GM21737 (cell line): ENCODE results near the gene NCR3LG1.
A peak's percentile ranks its signal among the peaks of the same experiment; 100 is the strongest.

ENCODE experiments used
- ATAC-seq: cut with Tn5 transposase; IDR thresholded peaks from one replicate; pipeline ENCODE4 v1.9.1; 2021; ENCODE audit warnings: mild to moderate bottlenecking, moderate library complexity; ENCODE audit not compliant: unreplicated experiment

Gene NCR3LG1, protein sequence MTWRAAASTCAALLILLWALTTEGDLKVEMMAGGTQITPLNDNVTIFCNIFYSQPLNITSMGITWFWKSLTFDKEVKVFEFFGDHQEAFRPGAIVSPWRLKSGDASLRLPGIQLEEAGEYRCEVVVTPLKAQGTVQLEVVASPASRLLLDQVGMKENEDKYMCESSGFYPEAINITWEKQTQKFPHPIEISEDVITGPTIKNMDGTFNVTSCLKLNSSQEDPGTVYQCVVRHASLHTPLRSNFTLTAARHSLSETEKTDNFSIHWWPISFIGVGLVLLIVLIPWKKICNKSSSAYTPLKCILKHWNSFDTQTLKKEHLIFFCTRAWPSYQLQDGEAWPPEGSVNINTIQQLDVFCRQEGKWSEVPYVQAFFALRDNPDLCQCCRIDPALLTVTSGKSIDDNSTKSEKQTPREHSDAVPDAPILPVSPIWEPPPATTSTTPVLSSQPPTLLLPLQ

DNA sequence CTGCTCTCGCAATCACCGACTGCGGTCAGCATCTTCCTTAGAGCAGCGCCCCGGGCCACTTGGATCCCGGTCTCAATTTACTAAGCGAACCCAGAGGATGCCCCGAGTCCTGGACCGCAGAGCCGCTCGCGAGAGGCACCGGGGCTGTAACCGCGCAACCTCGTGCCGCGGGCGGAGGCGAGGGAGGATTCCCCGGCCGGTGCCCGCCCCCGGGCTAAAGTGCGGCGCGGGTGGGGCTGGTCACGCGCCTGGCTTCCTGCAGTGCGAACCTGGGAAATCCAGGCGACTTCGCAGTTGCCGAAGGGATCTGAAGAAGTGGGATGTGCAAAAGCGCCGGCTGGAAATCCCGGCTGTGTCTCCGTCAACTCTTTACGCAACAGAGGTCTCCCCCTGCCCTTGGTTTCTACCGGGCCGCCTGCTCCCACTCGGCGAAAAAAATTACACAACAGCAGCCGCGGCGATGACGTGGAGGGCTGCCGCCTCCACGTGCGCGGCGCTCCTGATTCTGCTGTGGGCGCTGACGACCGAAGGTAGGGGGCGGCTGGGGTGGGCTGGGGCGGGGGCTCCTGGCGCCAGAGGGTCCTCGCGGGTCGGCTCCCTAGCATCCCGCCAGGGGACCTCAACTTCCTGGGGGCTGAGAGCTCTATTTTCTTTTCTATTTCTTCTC is at the start of gene NCR3LG1:
TSS of gene NCR3LG1 (plus strand) at position 291 of the 667 bp plus-strand sequence. CDS start at position 461, 170 bp downstream.
- no peak for ATAC-seq

DNA sequence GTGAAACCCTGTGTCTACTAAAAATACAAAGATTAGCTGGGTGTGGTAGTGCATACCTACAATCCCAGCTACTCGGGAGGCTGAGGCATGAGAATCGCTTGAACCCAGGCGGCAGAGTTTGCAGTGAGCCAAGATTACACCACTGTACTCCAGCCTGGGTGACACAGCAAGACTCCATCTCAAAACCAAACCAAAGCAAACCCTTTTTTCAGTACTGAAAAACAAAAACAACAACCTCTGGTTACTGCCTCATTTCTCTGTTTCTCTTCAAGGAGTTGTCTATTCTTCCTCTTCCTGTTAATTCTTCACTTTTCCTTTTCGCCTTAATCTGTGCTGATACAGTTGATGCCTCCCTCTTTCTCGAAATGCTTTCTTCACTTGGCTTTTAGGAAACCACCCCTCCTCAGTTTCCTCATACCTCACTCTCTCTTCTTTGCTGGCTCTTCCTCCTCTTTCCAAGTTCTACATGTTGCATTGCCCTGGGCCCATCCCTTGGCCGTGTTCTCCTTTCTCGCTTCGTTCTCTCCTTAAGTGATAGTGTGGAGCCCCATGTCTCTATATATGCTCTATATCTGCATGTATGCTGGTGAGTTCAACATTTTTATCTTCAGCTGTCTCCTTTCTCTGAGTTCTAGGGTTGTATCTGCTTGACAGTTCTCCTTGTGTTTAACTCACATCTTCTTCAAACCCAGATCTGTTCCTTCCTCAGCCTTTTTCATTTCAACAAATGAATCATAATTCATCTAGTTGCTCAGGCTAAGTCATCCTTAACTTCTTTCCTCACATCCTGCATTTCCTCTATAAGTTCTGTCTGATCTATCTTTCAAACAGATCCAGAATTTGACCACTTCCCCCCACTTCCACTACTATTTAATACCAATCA is 38.0 kb upstream of the NCR3LG1 start:
- no peak for ATAC-seq

DNA sequence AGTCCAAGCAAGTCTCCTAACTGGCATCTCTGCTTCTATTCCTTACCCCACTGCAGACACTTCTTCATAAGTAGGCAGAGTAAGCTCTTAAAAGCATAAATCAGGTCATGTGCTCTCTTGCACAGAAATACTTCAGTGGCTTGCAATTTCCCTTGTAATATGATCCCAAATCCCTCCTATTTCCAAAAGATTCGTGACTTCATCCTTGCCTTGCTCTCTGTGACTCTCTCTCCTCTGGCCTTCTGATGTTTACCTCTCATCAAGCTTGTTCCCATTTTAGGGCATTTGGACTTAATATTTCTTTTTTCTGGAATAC is 37.4 kb upstream of the NCR3LG1 start:
- no peak for ATAC-seq

DNA sequence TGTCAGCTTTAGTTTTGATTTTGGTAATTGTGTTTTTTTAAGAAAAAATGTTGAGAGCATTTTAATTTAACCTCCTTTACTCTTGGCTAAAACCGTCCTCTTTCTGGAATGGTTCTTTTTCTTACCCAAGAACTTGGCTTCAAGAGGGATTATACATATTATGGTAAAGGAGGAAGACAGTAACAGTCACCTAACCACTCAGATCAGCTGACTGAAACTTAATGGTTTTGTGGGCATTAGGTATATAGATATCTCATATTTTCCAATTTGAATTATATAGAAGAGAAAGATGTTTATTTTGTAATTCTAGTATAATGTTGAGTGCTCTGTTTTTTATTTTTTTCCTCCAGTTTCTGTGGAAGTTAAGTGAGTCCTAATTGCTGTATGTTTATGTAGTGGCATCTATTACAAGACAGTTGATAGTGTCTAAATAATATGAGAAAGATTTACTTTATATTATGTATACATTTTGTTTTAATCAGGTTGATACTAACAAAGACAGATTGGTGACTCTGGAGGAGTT is 36.6 kb upstream of the NCR3LG1 start:
- no peak for ATAC-seq

DNA sequence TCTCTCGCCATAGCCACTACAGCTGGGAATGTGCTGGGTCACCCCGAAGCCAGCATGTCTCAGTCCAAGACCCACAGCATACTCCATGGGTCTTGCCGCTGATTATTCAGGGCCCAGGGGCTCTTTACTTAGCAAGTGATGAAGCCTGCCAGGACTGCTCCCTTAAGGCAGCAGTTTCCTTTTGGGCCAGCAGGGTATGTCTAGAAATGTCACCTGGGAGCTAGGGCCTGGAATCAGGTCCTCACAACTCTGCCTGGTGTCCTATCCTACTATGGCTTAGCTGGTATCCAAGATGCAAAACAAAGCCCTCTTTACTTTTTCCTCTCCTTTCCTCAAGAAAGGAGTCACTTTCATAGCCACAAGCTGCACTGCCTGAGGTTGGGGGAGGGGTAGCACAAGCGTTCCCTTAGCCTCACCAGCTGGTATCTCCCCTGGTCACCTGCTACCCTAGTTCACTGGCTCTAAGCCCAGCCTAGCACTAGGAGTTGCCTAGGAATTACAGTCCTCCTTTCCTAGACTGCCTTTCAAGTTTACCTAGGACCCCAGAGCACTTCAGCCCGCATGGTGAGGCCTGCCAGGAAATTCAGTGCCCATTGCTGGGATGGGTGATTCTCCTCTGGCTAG is 22.6 kb upstream of the NCR3LG1 start:
- ATAC-seq: no peak

DNA sequence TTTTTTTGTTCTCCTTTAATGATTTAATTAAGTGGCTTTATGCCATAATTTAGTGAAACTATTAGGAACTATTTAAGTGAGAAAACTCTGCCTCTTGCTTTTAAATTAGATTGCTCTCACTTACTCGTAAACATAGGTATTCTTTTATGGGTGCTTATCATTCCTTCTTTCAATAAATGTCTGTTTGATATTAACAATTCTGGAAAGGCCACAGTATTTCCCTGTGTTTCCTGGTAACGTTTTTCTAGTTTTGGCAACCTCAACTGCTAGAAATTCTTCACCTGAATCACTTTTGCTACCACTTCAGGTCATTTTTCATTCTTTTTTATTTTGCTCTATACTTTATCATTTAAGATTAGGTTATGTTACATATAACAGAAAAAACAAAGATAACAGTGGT is 19.9 kb upstream of the NCR3LG1 start:
- ATAC-seq: no peak

DNA sequence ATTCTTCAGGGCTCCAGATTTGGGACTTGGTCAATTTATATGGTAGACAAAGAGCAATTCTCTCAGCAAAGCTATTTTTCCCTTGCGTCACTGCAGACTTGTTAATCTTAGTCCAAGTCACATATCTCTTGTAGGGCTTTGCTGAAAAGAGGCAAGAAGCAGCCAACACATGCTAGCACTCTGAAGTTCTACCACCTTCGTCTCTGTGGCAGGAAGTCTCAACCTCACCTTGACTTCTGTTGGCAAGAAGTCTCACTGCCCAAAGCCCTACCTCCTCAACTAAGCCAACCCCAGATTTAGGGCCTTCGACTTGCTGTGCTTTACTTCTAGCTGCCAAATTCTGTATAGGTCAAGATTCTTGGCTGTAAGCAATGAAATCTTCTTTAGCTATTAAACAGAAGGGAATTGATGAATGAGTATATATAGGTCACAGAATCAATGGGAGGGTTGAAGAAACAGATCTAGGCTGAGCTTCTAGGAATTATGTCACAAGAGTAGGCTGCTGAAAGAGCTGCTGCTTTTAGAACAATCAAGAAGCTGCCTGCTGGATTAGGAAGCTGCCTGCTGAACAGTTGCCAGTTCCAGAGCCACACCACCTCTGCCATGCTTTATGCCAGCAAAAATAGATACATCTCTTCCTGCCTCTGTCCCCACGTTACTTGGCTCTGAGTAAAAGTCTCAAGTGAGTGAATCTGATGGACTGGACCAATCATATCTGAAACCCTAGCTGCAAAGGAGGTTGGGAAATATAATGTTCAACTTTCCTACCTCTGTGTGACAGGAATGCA is 17.6 kb upstream of the NCR3LG1 start:
- no peak for ATAC-seq

DNA sequence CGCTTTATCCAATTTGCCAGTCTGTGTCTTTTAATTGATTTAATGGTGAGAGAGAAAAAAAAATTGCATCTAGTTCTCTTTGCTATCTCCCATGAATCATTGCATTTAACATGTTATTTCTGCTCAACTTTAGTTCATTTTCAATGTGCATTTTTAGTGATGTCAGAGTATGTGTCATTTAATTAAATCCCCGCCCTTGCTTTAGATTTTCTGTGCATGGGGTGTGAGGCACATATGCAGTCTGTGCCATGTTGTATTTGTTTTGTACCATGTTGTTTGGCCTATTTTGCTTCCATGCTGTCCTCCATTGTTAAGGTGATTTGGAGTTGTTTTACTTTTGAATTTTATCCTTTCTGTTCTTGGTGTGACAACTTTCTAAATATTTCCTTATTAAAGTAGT is 8.3 kb upstream of the NCR3LG1 start:
- no peak for ATAC-seq

DNA sequence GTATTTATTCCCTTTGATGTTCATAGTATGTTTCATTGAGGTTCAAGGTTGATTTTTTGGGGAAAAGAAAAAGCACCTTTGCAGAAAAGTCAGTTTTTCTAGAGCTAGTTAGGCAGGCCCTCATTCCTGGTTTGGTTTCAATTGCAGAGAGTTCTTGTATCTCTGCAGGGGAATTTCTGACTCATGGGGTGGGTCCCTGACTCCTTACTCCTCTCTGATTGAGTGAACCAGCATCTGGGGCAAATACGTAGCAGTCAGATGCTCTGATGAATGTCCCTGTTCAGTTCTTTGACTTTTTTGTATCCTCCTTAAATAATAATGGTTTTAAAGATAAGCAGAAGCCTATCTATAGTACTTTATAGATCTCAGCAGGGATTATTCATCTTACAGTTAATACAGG is 7.7 kb upstream of the NCR3LG1 start:
- no peak for ATAC-seq

DNA sequence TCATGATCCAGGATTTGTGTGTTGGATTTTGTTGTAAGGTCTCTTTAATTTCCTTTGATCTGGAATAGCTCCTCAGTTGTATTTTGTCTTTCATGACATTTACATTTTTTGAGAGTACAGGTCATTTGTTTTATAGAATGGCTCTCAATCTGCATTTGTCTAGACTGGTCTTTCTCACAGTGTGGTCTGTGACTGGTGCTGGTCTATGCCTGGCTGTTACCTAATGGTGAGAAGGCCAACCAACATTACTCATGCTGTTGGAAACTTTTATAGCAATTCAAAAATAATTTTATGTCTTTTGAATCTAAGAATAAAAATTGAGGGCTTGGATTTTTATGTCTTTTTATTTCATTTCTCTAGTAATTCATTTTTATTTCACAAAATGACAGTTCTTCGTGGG is 3.9 kb upstream of the NCR3LG1 start:
- ATAC-seq: no peak

DNA sequence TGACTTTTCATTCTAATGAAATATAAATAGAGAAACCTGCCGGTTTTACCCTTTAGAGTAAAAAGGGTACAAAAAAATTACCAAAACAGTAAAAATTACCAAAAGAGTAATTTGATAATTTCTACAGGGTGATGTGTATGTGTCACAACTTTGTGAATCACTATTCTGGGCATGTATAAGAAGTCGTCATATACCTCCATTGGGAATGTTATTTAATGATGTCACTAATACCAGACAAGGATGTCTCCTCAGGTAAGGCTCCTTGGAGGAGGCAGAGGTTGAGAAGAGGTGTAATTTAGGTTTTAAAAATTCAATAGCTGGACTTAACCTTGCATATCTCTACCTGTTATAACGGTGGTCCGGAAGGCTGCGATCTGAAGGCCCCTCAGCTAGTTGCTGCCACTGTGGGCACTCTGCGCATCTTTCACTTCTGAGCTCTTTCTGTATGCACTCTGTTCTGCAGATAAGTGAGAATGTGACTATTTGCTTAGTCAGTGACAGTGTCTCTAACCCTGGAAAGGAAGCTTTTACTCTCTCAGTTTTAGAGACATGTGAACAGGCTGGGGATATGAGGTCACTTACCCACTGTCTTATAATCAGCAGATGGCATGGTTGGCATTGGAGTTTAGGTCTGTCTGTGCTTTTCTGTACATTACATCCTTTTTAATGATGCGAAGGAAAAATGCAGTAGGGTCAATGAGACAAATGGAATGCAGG is 987 bp upstream of the NCR3LG1 start:
- ATAC-seq: no peak

DNA sequence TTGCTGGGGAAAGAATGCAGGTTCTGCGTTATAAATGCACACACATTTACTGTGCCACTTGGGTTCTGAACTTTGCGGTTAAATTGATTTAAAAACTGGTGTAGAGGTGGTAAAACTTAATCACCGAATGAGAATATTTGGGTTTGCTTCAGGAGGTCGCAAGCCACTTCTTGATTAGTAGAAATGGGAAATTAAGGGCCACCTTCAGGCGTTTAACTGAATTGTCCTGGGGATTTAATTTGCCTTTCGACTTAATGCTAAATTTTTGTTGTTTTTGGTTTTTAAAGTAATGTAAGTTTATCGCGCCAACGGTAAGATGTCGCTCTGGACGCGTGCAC is 459 bp upstream of the NCR3LG1 start:
- no peak for ATAC-seq

DNA sequence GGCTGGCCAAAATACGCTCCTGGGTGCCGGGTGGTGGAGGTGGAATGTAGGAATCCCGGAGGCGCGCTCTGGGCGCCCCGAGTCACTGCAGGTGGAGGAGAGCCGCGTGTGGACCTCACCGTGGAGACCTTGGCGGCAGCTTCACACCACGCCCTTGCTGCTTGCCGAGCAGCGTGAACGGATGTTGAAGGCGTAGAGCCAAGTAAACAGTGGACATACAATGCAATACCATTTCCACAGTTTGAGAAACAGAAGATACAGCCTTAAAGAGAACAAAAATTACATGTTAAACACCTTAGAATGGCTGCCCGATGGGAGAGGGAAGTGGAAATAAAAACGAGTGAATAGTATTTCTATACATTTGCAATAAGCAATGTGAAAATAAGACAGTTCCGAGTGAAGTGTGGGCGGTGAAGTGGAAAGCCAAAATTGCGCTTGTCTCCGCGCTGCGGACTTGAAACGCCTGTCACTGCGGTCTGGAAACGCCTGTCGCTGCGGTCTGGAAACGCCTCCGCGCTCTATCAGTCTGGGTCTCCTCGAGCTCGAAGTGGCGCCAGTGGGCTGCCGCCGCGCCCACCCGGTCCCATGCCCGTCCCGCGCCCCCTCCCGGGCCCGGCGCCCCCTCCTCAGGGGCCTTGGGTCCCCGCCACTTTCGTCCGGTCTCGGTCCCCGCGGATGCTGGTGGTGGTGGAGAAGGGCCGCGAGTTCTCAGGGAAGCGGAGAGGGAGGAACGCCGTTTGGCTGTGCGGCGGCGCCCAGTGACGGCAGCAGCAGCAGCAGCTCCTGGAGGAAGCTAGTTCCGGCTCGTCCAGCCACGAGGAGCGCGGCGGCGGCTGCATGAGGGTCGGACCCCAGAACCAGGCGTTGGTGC is 1.6 kb downstream of the NCR3LG1 start:
- no peak for ATAC-seq

DNA sequence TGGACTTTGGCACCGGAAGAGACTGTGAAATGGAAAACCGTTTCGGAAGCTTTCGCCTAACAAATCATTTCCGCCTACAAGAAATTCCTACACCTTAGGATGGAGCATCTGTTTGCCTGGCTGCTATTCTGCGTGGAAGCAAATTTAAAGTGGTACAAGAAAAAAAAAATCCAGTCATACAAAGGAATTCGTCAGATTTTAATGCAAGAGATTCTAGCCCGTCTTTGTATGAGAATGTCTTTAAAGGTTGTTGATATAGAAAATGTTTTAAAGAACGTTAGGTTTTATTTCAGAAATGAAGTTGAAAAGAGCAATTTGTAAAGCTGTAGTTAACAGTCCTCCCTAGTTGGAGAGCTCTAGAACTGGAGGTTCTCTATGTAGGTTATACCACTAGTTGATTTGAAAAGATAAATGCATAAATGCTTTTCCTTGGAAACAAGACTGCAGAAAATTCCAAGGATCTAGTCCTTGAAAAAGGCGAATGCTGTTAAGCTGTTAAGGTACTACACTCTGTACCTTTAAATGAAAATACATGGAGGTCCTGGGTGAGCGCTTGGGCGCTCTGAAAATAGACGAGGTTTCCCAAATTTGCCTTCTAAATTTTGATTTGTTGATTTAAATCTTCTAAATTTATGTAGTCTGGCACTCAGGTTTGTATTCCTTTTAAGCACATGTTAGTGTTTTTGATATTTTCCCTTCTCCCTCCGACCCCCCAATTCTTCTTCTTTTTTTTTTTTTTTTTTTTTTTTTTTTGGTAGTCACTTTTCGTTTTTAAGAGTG is 2.4 kb downstream of the NCR3LG1 start:
- no peak for ATAC-seq

DNA sequence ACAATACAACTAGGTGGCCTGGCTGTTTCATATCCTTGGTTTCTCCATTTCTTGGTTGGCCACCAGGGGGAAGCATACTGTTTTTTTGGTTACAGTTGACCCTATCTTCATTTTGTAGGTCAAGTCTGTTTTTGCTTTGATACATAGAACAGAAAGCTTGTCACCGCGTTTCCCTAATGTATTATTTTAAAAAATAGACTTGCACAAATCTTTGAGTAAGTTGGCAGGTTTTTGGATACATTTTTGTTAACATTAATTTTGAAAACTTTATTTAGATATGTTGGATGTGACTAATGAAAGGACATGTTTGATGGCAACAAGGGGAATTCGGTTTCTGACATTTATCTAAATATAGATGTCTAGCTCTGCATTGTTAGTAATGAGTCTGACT is 3.0 kb downstream of the NCR3LG1 start:
- peak; percentile 51 for ATAC-seq

DNA sequence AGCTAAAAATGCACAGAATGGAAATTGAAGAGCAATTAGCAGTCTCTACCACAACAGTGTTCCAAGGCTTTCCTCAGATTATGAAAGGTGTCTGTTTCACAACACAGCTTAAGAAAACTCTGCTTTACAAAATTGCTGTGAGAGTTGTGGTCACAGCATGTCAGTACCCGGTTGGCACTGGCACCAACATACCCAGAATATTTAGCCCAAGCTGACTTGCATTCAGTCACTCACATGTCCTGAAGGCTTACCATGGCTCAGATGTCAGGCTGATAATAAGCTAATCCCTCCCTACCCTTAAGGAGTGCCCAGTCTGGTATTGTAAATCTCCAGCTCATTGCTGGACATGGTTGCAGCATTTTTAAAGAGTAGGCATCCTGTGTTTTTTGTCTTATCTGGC is 14.9 kb downstream of the NCR3LG1 start:
- no peak for ATAC-seq

DNA sequence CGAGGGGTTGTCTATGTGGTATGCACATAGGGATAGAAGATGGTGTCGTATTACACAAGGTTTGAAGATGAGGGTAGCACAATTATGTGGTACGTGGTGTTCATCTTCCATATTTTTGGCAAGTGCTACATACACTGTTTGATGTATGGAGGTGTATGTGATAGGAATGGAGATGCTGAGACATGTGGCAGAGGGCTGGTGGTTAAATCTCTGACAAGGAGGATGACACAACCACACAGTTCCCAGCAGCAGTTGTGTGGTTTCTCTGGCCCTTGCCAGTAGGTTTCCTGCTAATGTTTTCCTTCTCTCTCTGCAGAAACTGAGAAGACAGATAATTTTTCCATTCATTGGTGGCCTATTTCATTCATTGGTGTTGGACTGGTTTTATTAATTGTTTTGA is 17.0 kb downstream of the NCR3LG1 start:
- no peak for ATAC-seq

DNA sequence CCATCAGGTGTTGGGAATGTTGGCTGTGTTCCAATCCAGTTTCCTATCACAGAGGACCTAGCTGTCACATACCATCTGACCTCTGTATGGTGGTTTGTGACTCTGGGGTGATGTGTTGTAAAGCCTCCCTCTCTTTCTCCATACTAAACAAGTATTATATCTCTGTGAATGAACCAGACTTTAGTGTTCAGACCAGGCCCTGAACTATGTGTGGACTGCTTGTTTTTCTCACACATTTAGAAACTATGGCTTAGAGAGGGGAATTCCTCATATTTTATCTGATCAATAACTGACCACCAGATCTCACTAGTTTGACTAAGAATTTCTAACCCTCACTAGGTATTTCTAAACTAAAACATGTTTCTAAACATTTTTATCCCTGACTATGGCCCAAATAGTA is 17.5 kb downstream of the NCR3LG1 start:
- no peak for ATAC-seq
